Measurements from ENCODE around the gene C19orf25.
"Not testable (repeated sequence)": the region's sequence is repeated elsewhere in the genome, so short reads cannot be mapped to it uniquely, and the experiment has no call there.

The C19orf25 gene

GRCh38 chr19:1512671-1513498 lies 33.9 kb upstream of the C19orf25 start, which contains the start of gene ADAMTSL5:
Gene ADAMTSL5, minus strand, starts transcription at chr19:1513019. Its CDS starts 2,076 bp downstream, at chr19:1510943.
- peak; percentile 45 for DNase-seq (ENCODE audit: low read depth)

DNA sequence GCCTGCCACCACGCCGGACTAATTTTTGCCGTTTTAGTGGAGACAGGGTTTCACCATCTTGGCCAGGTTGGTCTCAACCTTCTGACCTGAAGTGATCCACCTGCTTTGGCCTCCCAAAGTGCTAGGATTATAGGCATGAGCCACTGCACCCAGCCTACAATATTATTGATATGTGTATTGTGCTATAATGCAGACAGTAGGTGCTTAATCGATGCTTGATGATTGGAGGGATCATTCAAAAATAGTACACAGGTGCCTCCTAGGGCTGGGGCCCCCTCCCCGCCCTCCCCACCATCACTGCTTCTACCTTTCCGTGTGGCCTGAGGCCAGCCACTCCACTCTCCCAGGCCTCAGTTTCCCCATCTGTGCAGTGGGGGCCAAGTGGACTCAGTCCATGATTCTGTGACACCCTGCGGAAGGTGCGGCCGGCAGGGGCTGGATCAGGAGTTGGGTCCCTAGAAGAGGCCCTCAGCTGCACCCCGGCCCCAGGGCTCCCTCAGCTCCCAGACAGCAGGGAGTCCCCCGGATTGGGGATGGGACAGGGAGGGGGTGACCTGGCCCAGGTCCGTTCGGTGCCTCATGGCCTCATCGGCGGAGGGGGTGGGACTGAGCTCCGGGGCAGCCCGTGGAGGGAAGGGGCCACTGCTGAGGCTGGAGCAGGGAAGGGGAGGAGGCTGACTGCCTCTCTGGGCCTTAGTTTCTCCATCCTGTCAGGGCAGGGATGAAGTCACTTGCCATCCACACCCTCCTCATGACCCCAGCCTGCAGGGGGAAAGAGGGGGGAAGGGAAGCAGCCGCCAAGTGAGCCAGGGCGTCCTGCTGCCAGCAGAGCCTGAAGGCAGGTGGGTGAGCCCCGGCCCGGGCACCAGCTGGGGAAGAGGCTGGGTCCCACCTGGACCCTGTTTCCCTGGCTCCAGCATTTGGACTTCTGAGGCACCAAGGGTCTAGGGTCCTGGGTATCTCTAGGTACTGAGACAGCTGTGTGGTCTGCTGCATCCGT lies 32.6 kb upstream of the C19orf25 start:
- DNase-seq (ENCODE audit: low read depth): no peak

GRCh38 chr19:1510807-1511206 lies 31.8 kb upstream of the C19orf25 start:
- no peak for DNase-seq (ENCODE audit: low read depth)

GRCh38 chr19:1510442-1510806 lies 31.4 kb upstream of the C19orf25 start:
- DNase-seq (ENCODE audit: low read depth): no peak

GRCh38 chr19:1509602-1510441 lies 30.8 kb upstream of the C19orf25 start:
- no peak for DNase-seq (ENCODE audit: low read depth)

DNA sequence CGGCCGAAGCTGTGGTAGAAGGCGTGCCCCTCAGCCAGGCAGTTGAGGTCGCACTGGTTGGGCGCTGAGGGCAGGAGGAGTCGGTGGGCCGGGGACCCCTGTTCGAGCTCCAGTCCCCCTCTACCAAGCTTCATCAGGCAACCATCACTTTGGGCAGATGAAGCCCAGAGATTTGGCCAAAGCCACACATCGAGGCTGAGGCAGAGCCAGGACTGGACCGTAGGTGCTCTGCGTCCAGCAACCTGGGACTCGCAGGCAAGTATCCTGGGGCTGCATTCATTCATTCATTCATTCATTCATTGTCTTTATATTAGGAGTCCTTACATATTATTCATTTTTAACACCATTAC lies 29.5 kb upstream of the C19orf25 start:
- DNase-seq (ENCODE audit: low read depth): no peak

- peak; percentile 87 for DNase-seq (ENCODE audit: low read depth)
Measured at GRCh38 chr19:1507763-1508506, 28.9 kb upstream of the C19orf25 start.

DNA sequence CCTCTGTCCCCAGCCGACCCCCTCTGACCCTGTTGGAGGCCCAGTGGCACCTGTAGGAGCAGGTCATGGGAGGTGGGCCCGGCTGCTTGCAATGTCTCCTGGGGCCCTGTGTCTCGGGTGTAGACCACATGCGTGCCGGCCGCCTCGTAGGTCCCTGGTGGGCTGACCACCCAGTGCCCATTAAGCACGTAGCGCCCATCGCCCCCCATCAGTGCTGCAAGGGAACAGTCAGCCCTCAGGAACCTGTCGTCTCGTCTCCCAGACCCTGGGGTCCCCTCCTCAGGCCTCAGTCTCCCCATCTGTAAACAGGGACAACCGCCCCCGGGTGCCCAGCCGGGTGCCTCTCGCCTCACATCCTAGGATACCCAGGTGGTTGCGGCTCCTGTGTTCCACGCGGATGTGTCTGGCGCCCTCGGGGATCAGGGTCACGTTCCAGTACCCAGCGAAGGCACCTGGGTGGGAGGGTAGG lies 28.2 kb upstream of the C19orf25 start:
- no peak for DNase-seq (ENCODE audit: low read depth)

- DNase-seq (ENCODE audit: low read depth): no peak
Measured at GRCh38 chr19:1505991-1506881, 27.2 kb upstream of the C19orf25 start.

- DNase-seq (ENCODE audit: low read depth): no peak
Measured at GRCh38 chr19:1505012-1505411, 26.0 kb upstream of the C19orf25 start.

DNA sequence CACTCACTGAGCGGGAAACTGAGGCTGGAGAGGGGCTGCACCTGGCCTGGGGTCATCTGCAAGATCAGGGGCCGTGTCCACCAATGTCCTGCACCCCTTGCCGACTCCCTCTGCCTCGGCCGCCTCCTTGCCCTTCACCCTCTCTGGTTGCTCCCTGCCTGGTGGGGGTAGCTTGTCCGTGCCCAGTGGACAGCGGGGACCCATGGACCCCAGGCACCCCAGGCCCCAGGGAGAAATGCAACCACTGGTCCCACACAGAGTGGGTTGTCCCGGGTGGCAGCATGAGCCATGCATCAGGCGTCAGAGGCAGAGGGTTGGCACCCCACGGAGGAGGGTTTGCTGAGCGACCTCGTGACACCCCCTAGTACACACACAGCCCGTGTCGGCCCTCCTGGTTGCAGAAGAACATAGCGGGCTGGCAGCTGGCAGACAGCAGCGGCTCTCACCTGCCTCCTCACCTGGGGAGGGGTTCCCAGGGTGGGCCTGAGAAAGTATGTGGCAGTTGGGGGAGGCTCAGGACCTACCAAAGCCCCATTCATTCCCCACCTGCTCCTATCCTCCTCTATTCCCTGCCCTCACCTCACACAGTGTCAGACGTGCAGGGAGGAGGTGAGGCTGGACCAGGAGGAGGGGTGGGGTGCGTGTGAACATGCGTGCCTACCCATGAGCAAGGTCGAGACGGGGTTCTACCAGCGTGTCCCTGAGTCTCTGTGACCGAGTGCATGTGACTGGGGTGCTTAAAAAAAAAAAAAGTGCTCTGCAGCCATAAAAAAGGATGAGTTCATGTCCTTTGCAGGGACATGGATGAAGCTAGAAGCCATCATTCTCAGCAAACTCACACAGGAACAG lies 25.1 kb upstream of the C19orf25 start:
- DNase-seq (ENCODE audit: low read depth): no peak

- no peak for DNase-seq (ENCODE audit: low read depth)
Measured at GRCh38 chr19:1503089-1503924, 24.3 kb upstream of the C19orf25 start.

DNA sequence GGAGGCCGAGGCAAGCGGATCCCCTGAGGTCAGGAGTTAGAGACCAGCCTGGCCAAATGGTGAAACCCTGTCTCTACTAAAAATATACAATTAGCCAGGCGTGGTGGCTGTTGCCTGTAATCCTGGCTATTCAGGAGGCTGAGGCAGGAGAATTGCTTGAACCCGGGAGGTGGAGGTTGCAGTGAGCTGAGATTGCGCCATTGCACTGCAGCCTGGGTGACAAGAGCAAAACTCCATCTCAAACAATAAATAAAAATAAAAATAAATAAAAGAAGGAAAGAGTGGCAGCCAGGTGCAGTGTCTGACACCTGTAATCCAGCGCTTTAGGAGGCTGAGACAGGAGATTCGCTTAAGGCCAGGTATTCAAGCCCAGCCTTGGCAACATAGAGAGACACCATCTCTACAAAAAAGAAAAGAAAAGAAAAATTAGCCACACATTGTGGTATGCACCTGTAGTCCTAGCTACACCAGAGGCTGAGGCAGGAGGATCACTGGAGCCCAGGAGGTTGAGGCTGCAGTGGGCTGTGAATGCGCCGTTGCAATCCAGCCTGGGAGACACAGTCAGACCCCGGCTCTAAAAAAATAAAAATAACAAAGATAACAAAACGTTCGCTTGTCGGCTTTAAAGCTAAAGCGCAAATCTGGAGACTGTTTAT lies 23.5 kb upstream of the C19orf25 start:
- DNase-seq (ENCODE audit: low read depth): no peak

DNA sequence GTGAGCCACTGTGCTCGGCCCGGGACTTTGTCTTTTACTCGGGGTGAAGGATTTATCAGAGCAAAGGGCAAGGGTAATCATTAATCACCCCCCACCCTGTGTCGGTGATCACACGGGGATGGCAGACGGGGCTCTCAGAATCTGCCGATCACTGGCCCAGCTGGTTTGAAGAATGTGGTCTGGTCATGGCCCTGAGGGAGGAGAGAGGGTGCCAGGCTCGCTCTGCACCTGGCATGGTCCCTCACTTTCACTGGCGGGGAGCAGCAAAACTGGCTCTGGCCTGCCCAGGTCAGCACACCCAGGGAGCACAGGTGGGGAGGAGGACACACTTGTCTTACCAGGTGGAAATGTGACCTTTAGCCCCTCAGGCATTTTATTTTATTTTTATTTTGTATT lies 22.2 kb upstream of the C19orf25 start:
- no peak for DNase-seq (ENCODE audit: low read depth)

- not testable (repeated sequence) for DNase-seq (ENCODE audit: low read depth)
Measured at GRCh38 chr19:1499231-1499630, 20.2 kb upstream of the C19orf25 start.

GRCh38 chr19:1497578-1498235 lies 18.7 kb upstream of the C19orf25 start:
- DNase-seq (ENCODE audit: low read depth): no peak
